Bronchial epithelial cell (primary cell): ENCODE results near the gene SEMA6B. TPM values are rescaled to one million over a fixed set of nuclear protein-coding genes. Genes with fewer than 3 reads are reported as not detected.

Experiments used
- DNase-seq: peaks from one replicate; pipeline ENCODE4 v3.0.0-alpha.2; 2010; ENCODE audit warnings: low read depth
- FAIRE-seq: peaks from 2 replicates; lab custom pipeline; 2011; peaks lifted over from hg19 to GRCh38; lab: Jason Lieb, UNC
- H3K27me3 ChIP-seq: 2 replicates; pipeline ENCODE4 v1.5.1; 2011; ENCODE audit warnings: low read length; ENCODE audit not compliant: control insufficient read depth, insufficient read depth
- H3K36me3 ChIP-seq: 2 replicates; pipeline ENCODE4 v1.5.1; 2011; ENCODE audit warnings: low read length; ENCODE audit not compliant: control insufficient read depth, insufficient read depth
- H3K4me3 ChIP-seq: 2 replicates; pipeline ENCODE4 v1.5.1; 2011; ENCODE audit warnings: mild to moderate bottlenecking, low read depth, low read length, control low read depth
- CTCF ChIP-seq: IDR thresholded peaks from 2 replicates; pipeline ENCODE4 v1.5.1; 2011; ENCODE audit warnings: mild to moderate bottlenecking, moderate library complexity, low read length, control low read depth, inconsistent platforms; ENCODE audit not compliant: insufficient read depth, severe bottlenecking
- total RNA-seq: library from RNA; depleted of rRNA; stranded (reverse); fragments of >200 nt; gene quantifications from 2 replicates; pipeline ENCODE4 v1.2.1, GENCODE V29; 2014

SEMA6B gene
- total RNA-seq, 1 donor from 2014 or later = under 0.01 TPM

- no peak for TF ChIP-seq CTCF
- Histone ChIP-seq H3K27me3 (no peaks in the 10 kb centered on the region), H3K4me3 (no peak overlapping the region), H3K36me3 (peaks cover 24% of the 10 kb centered on the region)
- DNase-seq (no peak), FAIRE-seq (no peak)
These were observed 60.8 kb downstream of the SEMA6B start for GRCh38 chr19:4498694-4499093.

- no peak overlapping the region for H3K4me3 ChIP-seq
- TF ChIP-seq CTCF = no peak
- no peaks in the 10 kb centered on the region for H3K27me3 ChIP-seq
- FAIRE-seq = no peak
- H3K36me3 ChIP-seq = peaks cover 25% of the 10 kb centered on the region
- DNase-seq = no peak
These were observed 61.6 kb downstream of the SEMA6B start for GRCh38 chr19:4497770-4498389.

GRCh38 chr19:4496304-4496703, 63.2 kb downstream of the SEMA6B start:
- Histone ChIP-seq H3K36me3 (peaks cover 22% of the 10 kb centered on the region), H3K4me3 (no peak overlapping the region), H3K27me3 (no peaks in the 10 kb centered on the region)
- no peak for DNase-seq
- no peak for TF ChIP-seq CTCF
- no peak for FAIRE-seq

GRCh38 chr19:4495471-4495870, 64.0 kb downstream of the SEMA6B start:
- FAIRE-seq = no peak
- Histone ChIP-seq H3K36me3 (peaks cover 23% of the 10 kb centered on the region), H3K4me3 (no peak overlapping the region), H3K27me3 (no peaks in the 10 kb centered on the region)
- DNase-seq = peak; percentile 35
- TF ChIP-seq CTCF = peak; percentile 70

- FAIRE-seq (no peak), DNase-seq (no peak)
- no peaks in the 10 kb centered on the region for H3K27me3 ChIP-seq
- H3K4me3 ChIP-seq = no peak overlapping the region
- H3K36me3 ChIP-seq = peaks cover 26% of the 10 kb centered on the region
- TF ChIP-seq CTCF = no peak
These were observed 64.8 kb downstream of the SEMA6B start for GRCh38 chr19:4494691-4495064.

- FAIRE-seq (no peak), DNase-seq (no peak)
- TF ChIP-seq CTCF = no peak
- H3K27me3 ChIP-seq = no peaks in the 10 kb centered on the region
- H3K36me3 ChIP-seq = peaks cover 25% of the 10 kb centered on the region
- H3K4me3 ChIP-seq = no peak overlapping the region
These were observed 65.4 kb downstream of the SEMA6B start for GRCh38 chr19:4493929-4494690.
